Peyer's patch (tissue), 4 donors: ENCODE measurements around the gene VPS25.

ENCODE experiments used
- POLR2A ChIP-seq, 2 donors: fragments of 450-650 bp; IDR thresholded peaks; one replicate each; pipeline ENCODE4 v1.5.1; 2017; ENCODE audit warnings: antibody characterized with exemption in 2 of 2, mild to moderate bottlenecking in 2 of 2, moderate library complexity in 2 of 2
- TF ChIP-seq, protein P1 (sequence below), 6 experiments: fragments of 450-650 bp in 4 of 6; fragments of 200-600 bp in 2 of 6; sonication (generic) in 1 of 6; IDR thresholded peaks; one replicate each; pipeline ENCODE4 v1.5.1; 2017 to 2019; ENCODE audit warnings: antibody characterized with exemption in 6 of 6, mild to moderate bottlenecking in 3 of 6, moderate library complexity in 1 of 6

DNA sequence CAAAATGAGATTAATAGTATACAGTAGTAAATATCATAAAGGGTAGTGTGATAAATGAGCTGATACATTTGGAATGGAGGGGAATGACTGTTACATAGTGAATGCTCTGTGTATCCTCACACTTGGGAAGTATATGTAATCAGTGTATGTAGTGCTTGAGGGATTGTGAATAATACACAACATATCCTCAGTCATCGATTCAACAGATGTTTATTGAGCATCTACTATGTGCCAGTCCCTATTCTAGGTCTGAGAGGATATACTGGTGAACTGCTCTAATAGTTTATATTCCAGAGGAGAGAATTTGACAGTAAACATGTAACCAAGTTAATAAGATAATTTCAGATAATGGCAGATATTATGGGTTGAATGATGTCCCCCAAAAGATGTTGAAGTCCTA is 54.2 kb downstream of the VPS25 start:
- TF ChIP-seq, protein P1, sequence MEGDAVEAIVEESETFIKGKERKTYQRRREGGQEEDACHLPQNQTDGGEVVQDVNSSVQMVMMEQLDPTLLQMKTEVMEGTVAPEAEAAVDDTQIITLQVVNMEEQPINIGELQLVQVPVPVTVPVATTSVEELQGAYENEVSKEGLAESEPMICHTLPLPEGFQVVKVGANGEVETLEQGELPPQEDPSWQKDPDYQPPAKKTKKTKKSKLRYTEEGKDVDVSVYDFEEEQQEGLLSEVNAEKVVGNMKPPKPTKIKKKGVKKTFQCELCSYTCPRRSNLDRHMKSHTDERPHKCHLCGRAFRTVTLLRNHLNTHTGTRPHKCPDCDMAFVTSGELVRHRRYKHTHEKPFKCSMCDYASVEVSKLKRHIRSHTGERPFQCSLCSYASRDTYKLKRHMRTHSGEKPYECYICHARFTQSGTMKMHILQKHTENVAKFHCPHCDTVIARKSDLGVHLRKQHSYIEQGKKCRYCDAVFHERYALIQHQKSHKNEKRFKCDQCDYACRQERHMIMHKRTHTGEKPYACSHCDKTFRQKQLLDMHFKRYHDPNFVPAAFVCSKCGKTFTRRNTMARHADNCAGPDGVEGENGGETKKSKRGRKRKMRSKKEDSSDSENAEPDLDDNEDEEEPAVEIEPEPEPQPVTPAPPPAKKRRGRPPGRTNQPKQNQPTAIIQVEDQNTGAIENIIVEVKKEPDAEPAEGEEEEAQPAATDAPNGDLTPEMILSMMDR (IDR thresholded peaks at IDR 0.05) = no peak
- TF ChIP-seq POLR2A (IDR thresholded peaks at IDR 0.05) = no peak
